ENCODE data around the gene TBC1D23.
"Not testable (repeated sequence)": the region's sequence is repeated elsewhere in the genome, so short reads cannot be mapped to it uniquely, and the experiment has no call there.

TBC1D23 gene

GRCh38 chr3:100260685-100261484 lies at the start of gene TBC1D23:
Gene TBC1D23, plus strand, starts transcription at chr3:100260992. Its CDS starts 27 bp downstream, at chr3:100261019.
- DNase-seq (ENCODE audit: low read depth in 2 of 2) = peak; percentile 96 to 97

GRCh38 chr3:100213891-100214573 lies 46.8 kb upstream of the TBC1D23 start:
- no peak for DNase-seq (ENCODE audit: low read depth in 2 of 2)

- no peak for DNase-seq (ENCODE audit: low read depth in 2 of 2)
Measured at GRCh38 chr3:100214574-100214964, 46.2 kb upstream of the TBC1D23 start.

GRCh38 chr3:100216713-100217112 lies 44.1 kb upstream of the TBC1D23 start:
- no peak for DNase-seq (ENCODE audit: low read depth in 2 of 2)

GRCh38 chr3:100221159-100221558 lies 39.6 kb upstream of the TBC1D23 start:
- no peak for DNase-seq (ENCODE audit: low read depth in 2 of 2)

DNA sequence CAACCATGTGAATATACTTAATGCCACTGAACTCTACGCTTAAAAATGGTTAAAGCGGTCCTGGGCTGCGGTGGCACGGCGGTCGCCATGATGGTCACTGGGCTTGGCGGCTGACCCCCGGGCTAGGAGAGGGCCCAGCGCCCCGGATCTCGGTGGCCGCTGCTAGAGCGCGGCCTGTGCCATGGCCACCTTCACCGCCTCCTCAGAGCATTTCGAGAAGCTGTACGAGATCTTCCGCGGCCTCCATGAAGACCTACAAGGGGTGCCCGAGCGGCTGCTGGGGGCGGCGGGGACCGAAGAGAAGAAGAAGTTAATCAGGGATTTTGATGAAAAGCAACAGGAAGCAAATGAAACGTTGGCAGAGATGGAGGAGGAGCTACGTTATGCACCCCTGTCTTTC lies 35.6 kb upstream of the TBC1D23 start:
- DNase-seq (ENCODE audit: low read depth in 2 of 2) = no peak

DNA sequence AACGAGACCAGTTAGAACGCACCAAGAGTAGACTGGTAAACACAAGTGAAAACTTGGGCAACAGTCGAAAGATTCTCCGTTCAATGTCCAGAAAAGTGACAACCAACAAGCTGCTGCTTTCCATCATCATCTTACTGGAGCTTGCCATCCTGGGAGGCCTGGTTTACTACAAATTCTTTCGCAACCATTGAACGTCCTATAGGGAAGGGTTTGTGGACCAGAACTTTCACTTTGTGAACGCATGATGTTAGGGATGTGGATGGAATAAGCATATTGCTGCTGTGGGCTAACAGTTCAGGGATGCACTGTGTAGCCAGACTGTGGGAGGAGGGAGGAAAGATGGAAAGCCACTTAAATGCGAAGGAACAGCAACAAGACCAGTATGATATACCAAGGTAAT lies 34.9 kb upstream of the TBC1D23 start:
- DNase-seq (ENCODE audit: low read depth in 2 of 2) = no peak

- DNase-seq (ENCODE audit: low read depth in 2 of 2) = no peak
Measured at GRCh38 chr3:100226712-100227429, 33.9 kb upstream of the TBC1D23 start.

- DNase-seq (ENCODE audit: low read depth in 2 of 2) = no peak
Measured at GRCh38 chr3:100227511-100227921, 33.3 kb upstream of the TBC1D23 start.

GRCh38 chr3:100228247-100228646 lies 32.5 kb upstream of the TBC1D23 start:
- DNase-seq (ENCODE audit: low read depth in 2 of 2) = no peak

DNA sequence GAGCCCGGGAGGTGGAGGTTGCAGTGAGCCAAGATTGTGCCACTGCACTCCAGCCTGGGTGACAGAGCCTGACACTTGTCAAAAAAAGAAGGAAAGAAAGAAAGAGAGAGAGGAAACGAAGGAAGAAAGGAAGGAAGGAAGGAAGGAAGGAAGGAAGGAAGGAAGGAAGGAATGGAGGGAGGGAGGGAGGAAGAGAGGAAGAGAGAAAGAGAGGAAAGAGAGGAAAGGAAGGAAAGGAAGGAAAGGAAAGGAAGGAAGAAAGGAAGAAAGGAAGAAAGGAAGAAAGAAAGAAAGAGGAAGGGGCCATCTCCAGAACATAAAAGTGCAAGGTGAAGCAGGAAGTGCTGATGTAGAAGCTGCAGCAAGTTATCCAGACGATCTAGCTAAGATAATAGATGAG lies 31.6 kb upstream of the TBC1D23 start:
- DNase-seq (ENCODE audit: low read depth in 2 of 2) = not testable (repeated sequence)

DNA sequence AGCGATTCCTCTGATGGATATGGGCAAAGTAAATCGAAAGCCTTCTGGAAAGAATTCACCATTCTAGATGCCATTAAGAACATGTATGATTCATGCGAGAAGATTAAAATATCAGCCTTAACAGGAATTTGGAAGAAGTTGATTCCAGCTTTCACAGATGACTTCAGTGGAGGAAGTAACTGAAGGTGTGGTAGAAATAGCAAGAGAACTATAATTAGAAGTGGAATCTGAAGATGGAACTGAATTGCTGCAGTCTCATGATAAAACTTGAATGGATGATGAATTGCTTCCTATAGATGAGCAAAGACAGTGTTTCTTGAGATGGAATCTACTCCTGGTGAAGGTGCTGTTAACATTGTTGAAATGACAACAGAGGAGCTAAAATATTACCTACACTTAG lies 30.1 kb upstream of the TBC1D23 start:
- DNase-seq (ENCODE audit: low read depth in 2 of 2) = no peak

DNA sequence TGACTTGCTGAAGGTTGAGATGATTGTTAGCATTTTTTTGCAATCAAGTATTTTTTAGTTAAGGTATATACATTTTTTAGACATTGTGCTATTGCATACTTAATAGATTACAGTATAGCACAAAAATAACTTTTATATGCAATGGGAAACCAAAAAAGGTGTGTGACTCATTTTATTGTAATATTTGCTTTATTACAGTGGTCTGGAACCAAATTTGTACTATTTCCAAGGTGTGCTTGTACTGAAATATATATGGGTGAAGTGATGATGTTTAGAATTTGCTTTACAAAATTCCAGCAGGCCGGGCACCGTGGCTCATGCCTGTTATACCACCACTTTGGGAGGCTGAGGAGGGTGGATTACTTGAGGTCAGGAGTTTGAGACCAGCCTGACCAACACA lies 29.1 kb upstream of the TBC1D23 start:
- no peak for DNase-seq (ENCODE audit: low read depth in 2 of 2)

DNA sequence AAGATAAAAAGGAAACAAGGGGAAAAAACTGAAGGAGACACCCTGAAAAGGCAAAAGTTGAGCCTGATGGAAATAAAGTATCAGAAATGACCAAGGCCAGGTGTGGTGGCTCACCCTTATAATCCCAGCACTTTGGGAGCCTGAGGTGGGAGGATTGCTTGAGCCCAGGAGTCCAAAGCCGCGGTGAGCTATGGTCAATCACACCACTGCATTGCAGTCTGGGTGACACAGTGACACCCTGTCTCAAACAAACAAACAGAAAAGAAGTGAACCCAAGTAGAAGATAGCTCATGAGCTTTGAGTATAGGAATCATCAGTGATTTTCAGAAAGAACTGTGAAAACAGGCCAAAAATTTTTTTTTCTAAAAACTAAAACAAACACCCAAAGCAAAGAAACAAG lies 26.4 kb upstream of the TBC1D23 start:
- no peak for DNase-seq (ENCODE audit: low read depth in 2 of 2)

GRCh38 chr3:100238599-100238998 lies 22.2 kb upstream of the TBC1D23 start:
- no peak for DNase-seq (ENCODE audit: low read depth in 2 of 2)

- DNase-seq (ENCODE audit: low read depth in 2 of 2) = not testable (repeated sequence)
Measured at GRCh38 chr3:100242471-100242870, 18.3 kb upstream of the TBC1D23 start.

GRCh38 chr3:100244264-100244663 lies 16.5 kb upstream of the TBC1D23 start:
- no peak for DNase-seq (ENCODE audit: low read depth in 2 of 2)

- DNase-seq (ENCODE audit: low read depth in 2 of 2) = no peak
Measured at GRCh38 chr3:100245136-100245535, 15.7 kb upstream of the TBC1D23 start.

- no peak for DNase-seq (ENCODE audit: low read depth in 2 of 2)
Measured at GRCh38 chr3:100245927-100246326, 14.9 kb upstream of the TBC1D23 start.

DNA sequence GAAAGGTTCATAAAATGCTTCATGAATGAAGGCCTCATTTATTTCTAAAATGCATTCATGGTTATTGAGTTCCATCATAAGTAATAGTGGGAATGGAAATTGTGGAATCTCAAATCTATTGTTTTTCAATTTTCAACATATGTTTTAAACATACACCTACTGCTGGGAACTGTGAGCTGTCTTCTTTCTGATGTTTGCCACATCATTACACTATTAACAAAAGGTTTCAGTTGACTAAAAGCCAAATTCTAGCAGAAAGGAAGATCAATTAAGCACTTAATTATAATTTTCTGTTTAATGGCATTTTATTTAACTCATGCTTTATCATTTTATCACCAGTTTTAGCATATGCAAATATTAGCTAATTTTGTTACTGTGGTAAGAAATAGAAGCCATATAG lies 13.8 kb upstream of the TBC1D23 start:
- no peak for DNase-seq (ENCODE audit: low read depth in 2 of 2)

DNA sequence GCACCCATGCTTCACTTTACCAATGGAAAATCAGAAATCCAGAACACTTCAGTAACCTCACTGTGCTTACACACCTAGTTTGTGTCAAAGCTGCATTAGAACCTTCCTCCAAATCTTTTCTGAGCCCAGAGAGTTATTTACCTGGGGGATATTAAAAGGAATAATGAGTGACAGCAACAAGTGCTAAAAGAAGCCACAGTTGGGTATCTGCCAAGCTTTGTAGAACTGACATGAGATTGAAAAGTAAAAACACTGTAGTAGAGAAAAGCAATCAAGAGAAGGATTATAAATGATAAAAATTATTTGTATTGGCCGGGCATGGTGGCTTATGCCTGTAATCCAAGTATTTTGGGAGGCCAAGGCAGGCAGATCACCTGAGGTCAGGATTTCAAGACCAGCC lies 8.8 kb upstream of the TBC1D23 start:
- DNase-seq (ENCODE audit: low read depth in 2 of 2) = no peak

GRCh38 chr3:100254168-100254777 lies 6.5 kb upstream of the TBC1D23 start:
- DNase-seq (ENCODE audit: low read depth in 2 of 2) = no peak
